ENCODE results near the gene UST. TPM values are rescaled to one million over a fixed set of nuclear protein-coding genes. Genes with fewer than 3 reads are reported as not detected.
"Not testable (repeated sequence)": the region's sequence is repeated elsewhere in the genome, so short reads cannot be mapped to it uniquely, and the experiment has no call there.

The UST gene
- total RNA-seq, 4 donors from 2014 or later = 13.5 to 47.1 (median 33.0) TPM

- Histone ChIP-seq H3K4me1 (peaks cover 0 to 25% (median 8%) of the 10 kb centered on the region in 4 donors), H3K36me3 (no peaks in the 10 kb centered on the region), H3K27me3 (no peaks in the 10 kb centered on the region), H3K4me3 (no peak overlapping the region), H3K27ac (no peak overlapping the region), H3K9me3 (no peaks in the 10 kb centered on the region)
- WGBS, 2 donors = 87 to 92% methylated on average over 4 of the region's 4 CpGs
- TF ChIP-seq POLR2A (IDR thresholded peaks at IDR 0.05) = no peak
- TF ChIP-seq CTCF (IDR thresholded peaks at IDR 0.05) = no peak
- TF ChIP-seq EP300 (IDR thresholded peaks at IDR 0.05) = no peak
- DNase-seq (ENCODE audit: low spot score in 2 of 2) = no peak
Observed at GRCh38 chr6:148848915-148849314, 102.1 kb downstream of the UST start.

- H3K36me3 ChIP-seq; H3K4me3 ChIP-seq; H3K27ac ChIP-seq; H3K27me3 ChIP-seq; DNase-seq (ENCODE audit: low spot score in 2 of 2); H3K9me3 ChIP-seq: not testable (repeated sequence)
- WGBS, 2 donors = 76 to 88% methylated on average over 5 of the region's 5 CpGs
- H3K4me1 ChIP-seq = peaks cover 0 to 31% (median 8%) of the 10 kb centered on the region in 4 donors
Observed at GRCh38 chr6:148849449-148849848, 102.6 kb downstream of the UST start.

- H3K4me3 ChIP-seq = no peak overlapping the region
- no peak for TF ChIP-seq EP300 (IDR thresholded peaks at IDR 0.05)
- TF ChIP-seq CTCF (IDR thresholded peaks at IDR 0.05) = no peak
- 91% methylated on average over 3 of the region's 3 CpGs for WGBS, 2 donors
- H3K4me1 ChIP-seq = peaks cover 0 to 35% (median 8%) of the 10 kb centered on the region in 4 donors
- no peak overlapping the region for H3K27ac ChIP-seq
- H3K9me3 ChIP-seq = no peaks in the 10 kb centered on the region
- H3K36me3 ChIP-seq = no peaks in the 10 kb centered on the region
- no peaks in the 10 kb centered on the region for H3K27me3 ChIP-seq
- no peak for DNase-seq (ENCODE audit: low spot score in 2 of 2)
Observed at GRCh38 chr6:148850964-148851363, 104.1 kb downstream of the UST start.

- Histone ChIP-seq H3K36me3 (no peaks in the 10 kb centered on the region), H3K27ac (no peak overlapping the region), H3K27me3 (no peaks in the 10 kb centered on the region), H3K9me3 (no peaks in the 10 kb centered on the region), H3K4me3 (no peak overlapping the region), H3K4me1 (peaks cover 0 to 31% (median 7%) of the 10 kb centered on the region in 4 donors)
- DNase-seq (ENCODE audit: low spot score in 2 of 2) = no peak
- 82 to 88% methylated on average over 16 of the region's 16 CpGs for WGBS, 2 donors
- TF ChIP-seq POLR2A (IDR thresholded peaks at IDR 0.05) (no peak), CTCF (IDR thresholded peaks at IDR 0.05) (no peak), EP300 (IDR thresholded peaks at IDR 0.05) (no peak)
Observed at GRCh38 chr6:148851683-148852556, 105.1 kb downstream of the UST start.

- Histone ChIP-seq H3K27me3 (no peaks in the 10 kb centered on the region), H3K4me1 (peaks cover 0 to 24% (median 3%) of the 10 kb centered on the region in 4 donors), H3K36me3 (no peaks in the 10 kb centered on the region), H3K9me3 (no peaks in the 10 kb centered on the region), H3K27ac (no peak overlapping the region), H3K4me3 (no peak overlapping the region)
- 87 to 88% methylated on average over 6 of the region's 6 CpGs for WGBS, 2 donors
- no peak for DNase-seq (ENCODE audit: low spot score in 2 of 2)
- TF ChIP-seq CTCF (IDR thresholded peaks at IDR 0.05) = no peak
- TF ChIP-seq EP300 (IDR thresholded peaks at IDR 0.05) = no peak
- no peak for TF ChIP-seq POLR2A (IDR thresholded peaks at IDR 0.05)
Observed at GRCh38 chr6:148852688-148853087, 105.9 kb downstream of the UST start.

- WGBS, 2 donors = 92 to 95% methylated on average over 3 of the region's 3 CpGs
- not testable (repeated sequence) for DNase-seq (ENCODE audit: low spot score in 2 of 2); H3K9me3 ChIP-seq
Observed at GRCh38 chr6:148853113-148853512, 106.3 kb downstream of the UST start.

More at GRCh38 chr6:148853113-148853512, 106.3 kb downstream of the UST start:
- peaks cover 0 to 20% (median 1%) of the 10 kb centered on the region in 4 donors for H3K4me1 ChIP-seq
- not testable (repeated sequence) for H3K36me3 ChIP-seq, H3K27me3 ChIP-seq, H3K4me3 ChIP-seq, H3K27ac ChIP-seq
